HCT116 (cell line): ENCODE data around the gene PEX26.

Source experiments
- ZFX ChIP-seq: fragments of 450-650 bp; IDR thresholded peaks from 2 replicates; pipeline ENCODE4 v1.6.1; 2017
- ZNF274 ChIP-seq: fragments of 200-500 bp; sonication (Bioruptor generic); IDR thresholded peaks from 2 replicates; pipeline ENCODE4 v1.6.1; 2014; ENCODE audit warnings: mild to moderate bottlenecking, low read depth, low read length, inconsistent platforms
- TF ChIP-seq, protein P1 (sequence below), 3 experiments: fragments of 200-600 bp in 1 of 3; sonication (generic) in 1 of 3; IDR thresholded peaks in 2 of 3; conservative IDR thresholded peaks in 1 of 3; 2 replicates each; pipeline ENCODE4 v1.5.1; 2012 to 2017; ENCODE audit warnings: low read depth in 2 of 3, low read length in 2 of 3, antibody characterized with exemption in 1 of 3, borderline replicate concordance in 1 of 3, control low read depth in 1 of 3, mild to moderate bottlenecking in 1 of 3, mixed read lengths in 1 of 3, mixed run types in 1 of 3, moderate library complexity in 1 of 3; ENCODE audit not compliant: insufficient read depth in 1 of 3

DNA sequence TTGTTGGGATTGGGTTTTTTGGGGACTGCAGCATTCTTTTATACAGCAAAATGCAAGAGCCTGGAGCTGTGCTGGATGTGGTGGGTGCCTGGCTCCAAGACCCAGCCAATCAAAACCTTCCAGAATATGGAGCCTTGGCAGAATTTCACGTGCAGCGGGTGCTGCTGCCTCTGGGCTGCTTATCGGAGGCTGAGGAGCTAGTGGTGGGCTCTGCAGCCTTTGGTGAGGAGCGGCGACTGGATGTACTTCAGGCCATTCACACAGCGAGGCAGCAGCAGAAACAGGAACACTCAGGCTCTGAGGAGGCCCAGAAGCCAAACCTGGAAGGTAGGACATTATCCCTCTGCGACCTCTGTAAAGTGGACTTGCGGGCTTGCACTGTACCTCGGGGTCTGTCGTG is 5.6 kb downstream of the PEX26 start:
- TF ChIP-seq ZFX, result no peak
- TF ChIP-seq, protein P1, sequence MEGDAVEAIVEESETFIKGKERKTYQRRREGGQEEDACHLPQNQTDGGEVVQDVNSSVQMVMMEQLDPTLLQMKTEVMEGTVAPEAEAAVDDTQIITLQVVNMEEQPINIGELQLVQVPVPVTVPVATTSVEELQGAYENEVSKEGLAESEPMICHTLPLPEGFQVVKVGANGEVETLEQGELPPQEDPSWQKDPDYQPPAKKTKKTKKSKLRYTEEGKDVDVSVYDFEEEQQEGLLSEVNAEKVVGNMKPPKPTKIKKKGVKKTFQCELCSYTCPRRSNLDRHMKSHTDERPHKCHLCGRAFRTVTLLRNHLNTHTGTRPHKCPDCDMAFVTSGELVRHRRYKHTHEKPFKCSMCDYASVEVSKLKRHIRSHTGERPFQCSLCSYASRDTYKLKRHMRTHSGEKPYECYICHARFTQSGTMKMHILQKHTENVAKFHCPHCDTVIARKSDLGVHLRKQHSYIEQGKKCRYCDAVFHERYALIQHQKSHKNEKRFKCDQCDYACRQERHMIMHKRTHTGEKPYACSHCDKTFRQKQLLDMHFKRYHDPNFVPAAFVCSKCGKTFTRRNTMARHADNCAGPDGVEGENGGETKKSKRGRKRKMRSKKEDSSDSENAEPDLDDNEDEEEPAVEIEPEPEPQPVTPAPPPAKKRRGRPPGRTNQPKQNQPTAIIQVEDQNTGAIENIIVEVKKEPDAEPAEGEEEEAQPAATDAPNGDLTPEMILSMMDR (IDR thresholded peaks at IDR 0.05 in 2 of 3, conservative IDR thresholded peaks at IDR 0.05 in 1 of 3; ENCODE audit: borderline replicate concordance in 1 of 3, insufficient read depth in 1 of 3, low read depth in 2 of 3, low read length in 2 of 3), result no peak
- no peak for TF ChIP-seq ZNF274
